Measurements from ENCODE around the gene CLIC3.

Gene CLIC3

DNA sequence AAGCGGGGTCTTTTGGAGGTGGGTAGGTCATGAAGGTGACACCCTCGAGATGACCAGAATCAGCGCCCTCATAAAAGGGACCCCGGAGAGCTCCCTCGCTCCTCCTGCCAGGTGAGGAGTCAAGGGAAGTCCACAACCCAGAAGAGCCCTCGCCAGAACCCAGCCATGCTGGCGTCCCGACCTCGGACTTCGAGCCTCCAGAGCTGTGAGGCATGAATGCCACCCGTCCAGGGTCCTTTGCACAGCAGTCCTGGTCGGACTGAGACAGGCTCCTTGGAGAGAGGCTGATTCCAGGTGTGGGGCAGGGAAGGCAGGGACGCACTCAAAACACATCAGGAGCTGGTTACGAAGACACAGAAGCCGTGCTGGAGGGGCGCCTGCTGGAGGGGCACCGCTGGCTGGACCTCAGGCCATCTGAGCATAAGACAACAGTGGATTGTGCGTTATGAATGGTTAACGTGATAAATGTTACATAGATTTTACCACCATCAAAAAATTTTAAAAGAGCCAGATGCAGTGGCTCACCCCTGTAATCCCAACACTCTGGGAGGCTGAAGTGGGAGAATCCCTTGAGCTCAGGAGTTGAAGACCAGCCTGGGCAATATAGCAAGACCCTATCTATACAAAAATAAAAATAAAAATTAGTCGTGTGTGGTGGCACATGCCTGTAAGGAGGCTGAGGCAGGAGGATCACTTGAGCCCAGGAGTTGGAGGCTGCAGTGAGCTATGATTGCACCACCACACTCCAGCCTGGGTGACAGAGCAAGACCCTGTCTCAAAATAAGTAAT lies 5.7 kb upstream of the CLIC3 start:
- Histone ChIP-seq H3K27ac (ENCODE audit: low read length) (no peak overlapping the region), H3K36me3 (replicated peaks; ENCODE audit: insufficient read depth, low read length) (no peaks in the 10 kb centered on the region), H3K9me2 (replicated peaks; ENCODE audit: insufficient read depth, low read length) (no peaks in the 10 kb centered on the region), H3K4me2 (ENCODE audit: low read depth, low read length) (no peak overlapping the region), H3K4me3 (ENCODE audit: low read length) (no peak overlapping the region), H3K79me2 (ENCODE audit: low read length) (no peaks in the 10 kb centered on the region), H2AFZ (ENCODE audit: low read length) (no peak overlapping the region), H3K9ac (ENCODE audit: low read length) (no peak overlapping the region), H4K20me1 (ENCODE audit: insufficient read depth, low read length) (no peaks in the 10 kb centered on the region), H3K4me1 (ENCODE audit: low read length) (peaks cover 2% of the 10 kb centered on the region; the same call in 1 of the 2 replicates), H3K27me3 (replicated peaks; ENCODE audit: insufficient read depth, low read length) (peaks cover 60% of the 10 kb centered on the region), H3F3A (ENCODE audit: insufficient read depth, low read length) (peaks cover 2% of the 10 kb centered on the region; the same call in 1 of the 2 replicates), H3K9me3 (replicated peaks; ENCODE audit: insufficient read depth, low read length) (no peaks in the 10 kb centered on the region)
- DNase-seq = no peak
- TF ChIP-seq EZH2 (optimal IDR thresholded peaks at IDR 0.05; ENCODE audit: low read depth, low read length) (no peak), EZH2phosphoT487 (IDR thresholded peaks at IDR 0.05; ENCODE audit: low read length) (no peak), CTCF (IDR thresholded peaks at IDR 0.05; ENCODE audit: low read length) (no peak)

DNA sequence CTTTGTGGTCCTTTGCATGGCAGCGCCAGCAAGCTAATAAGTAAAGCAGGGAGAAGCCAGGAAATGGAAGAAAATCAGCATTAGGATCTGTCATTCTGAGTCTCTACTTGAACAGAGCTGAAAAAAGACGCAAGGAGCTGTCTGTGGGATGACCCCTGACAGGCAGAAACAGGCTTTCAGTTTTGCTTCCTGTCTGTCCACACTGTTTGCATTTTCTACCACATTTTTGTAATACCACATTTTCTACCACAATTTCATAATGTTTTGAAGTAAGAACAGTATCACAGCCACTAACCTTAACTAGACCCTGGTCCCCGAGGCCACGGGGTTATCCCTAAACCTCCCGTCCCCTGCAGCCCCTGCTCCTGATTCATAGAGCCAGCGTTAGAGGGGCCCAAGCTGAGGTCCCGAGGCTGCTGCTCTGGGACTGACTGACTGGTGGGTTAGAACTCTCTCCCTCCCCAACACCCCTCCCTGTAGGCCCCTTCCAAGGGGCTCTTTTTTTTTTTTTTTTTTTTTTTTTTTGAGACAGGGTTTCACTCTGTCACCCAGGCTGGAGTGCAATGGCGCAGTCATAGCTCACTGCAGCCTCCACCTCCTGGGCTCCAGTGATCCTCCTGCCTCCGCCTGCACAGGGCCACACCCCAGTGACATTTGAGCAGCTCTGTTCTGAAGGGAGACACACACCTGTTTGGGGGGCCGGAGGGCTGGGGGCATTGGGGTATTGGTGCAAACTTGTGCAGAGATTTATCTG lies 4.0 kb upstream of the CLIC3 start:
- peak overlapping the region; percentile 28; the same call in 1 of the 2 replicates for H3K4me3 ChIP-seq (ENCODE audit: low read length)
- H3K9me3 ChIP-seq (replicated peaks; ENCODE audit: insufficient read depth, low read length) = no peaks in the 10 kb centered on the region
- H4K20me1 ChIP-seq (ENCODE audit: insufficient read depth, low read length) = no peaks in the 10 kb centered on the region
- peaks cover 56% of the 10 kb centered on the region for H3K27me3 ChIP-seq (replicated peaks; ENCODE audit: insufficient read depth, low read length)
- peaks cover 2% of the 10 kb centered on the region; the same call in 1 of the 2 replicates for H3F3A ChIP-seq (ENCODE audit: insufficient read depth, low read length)
- no peaks in the 10 kb centered on the region for H3K9me2 ChIP-seq (replicated peaks; ENCODE audit: insufficient read depth, low read length)
- peaks cover 2% of the 10 kb centered on the region; the same call in 1 of the 2 replicates for H3K4me1 ChIP-seq (ENCODE audit: low read length)
- H3K4me2 ChIP-seq (ENCODE audit: low read depth, low read length) = peak overlapping the region; percentile 60
- no peaks in the 10 kb centered on the region for H3K36me3 ChIP-seq (replicated peaks; ENCODE audit: insufficient read depth, low read length)
- DNase-seq = peak; percentile 69
- no peaks in the 10 kb centered on the region for H3K79me2 ChIP-seq (ENCODE audit: low read length)
- H3K9ac ChIP-seq (ENCODE audit: low read length) = no peak overlapping the region
- 0 out of 2 replicates have a peak overlapping the region, but pooled peaks have one; percentile 1 for H2AFZ ChIP-seq (ENCODE audit: low read length)
- H3K27ac ChIP-seq (ENCODE audit: low read length) = no peak overlapping the region
- TF ChIP-seq EZH2 (optimal IDR thresholded peaks at IDR 0.05; ENCODE audit: low read depth, low read length) = no peak

- H3K9me3 ChIP-seq (replicated peaks; ENCODE audit: insufficient read depth, low read length) = no peaks in the 10 kb centered on the region
- peaks cover 2% of the 10 kb centered on the region; the same call in 1 of the 2 replicates for H3K4me1 ChIP-seq (ENCODE audit: low read length)
- H3K36me3 ChIP-seq (replicated peaks; ENCODE audit: insufficient read depth, low read length) = no peaks in the 10 kb centered on the region
- H3K9ac ChIP-seq (ENCODE audit: low read length) = no peak overlapping the region
- no peak overlapping the region for H3K4me2 ChIP-seq (ENCODE audit: low read depth, low read length)
- H3F3A ChIP-seq (ENCODE audit: insufficient read depth, low read length) = peaks cover 2% of the 10 kb centered on the region; the same call in 1 of the 2 replicates
- no peaks in the 10 kb centered on the region for H3K9me2 ChIP-seq (replicated peaks; ENCODE audit: insufficient read depth, low read length)
- no peaks in the 10 kb centered on the region for H3K79me2 ChIP-seq (ENCODE audit: low read length)
- DNase-seq = no peak
- no peak overlapping the region for H2AFZ ChIP-seq (ENCODE audit: low read length)
- H3K27me3 ChIP-seq (replicated peaks; ENCODE audit: insufficient read depth, low read length) = peaks cover 40% of the 10 kb centered on the region
- no peak overlapping the region for H3K4me3 ChIP-seq (ENCODE audit: low read length)
- no peaks in the 10 kb centered on the region for H4K20me1 ChIP-seq (ENCODE audit: insufficient read depth, low read length)
- TF ChIP-seq CTCF (IDR thresholded peaks at IDR 0.05; ENCODE audit: low read length) (no peak), EZH2phosphoT487 (IDR thresholded peaks at IDR 0.05; ENCODE audit: low read length) (no peak), EZH2 (optimal IDR thresholded peaks at IDR 0.05; ENCODE audit: low read depth, low read length) (no peak)
- no peak overlapping the region for H3K27ac ChIP-seq (ENCODE audit: low read length)
These were observed 1.5 kb upstream of the CLIC3 start for GRCh38 chr9:136997830-136998234.
